NCI-H446 treated with DMSO at 0.1 percent for 48 hours (cell line): Measurements from ENCODE around the gene WIPI1.

Experiments
- DNase-seq: peaks from one replicate; lab custom pipeline; 2025; lab: John Stamatoyannopoulos, UW

WIPI1 gene, protein sequence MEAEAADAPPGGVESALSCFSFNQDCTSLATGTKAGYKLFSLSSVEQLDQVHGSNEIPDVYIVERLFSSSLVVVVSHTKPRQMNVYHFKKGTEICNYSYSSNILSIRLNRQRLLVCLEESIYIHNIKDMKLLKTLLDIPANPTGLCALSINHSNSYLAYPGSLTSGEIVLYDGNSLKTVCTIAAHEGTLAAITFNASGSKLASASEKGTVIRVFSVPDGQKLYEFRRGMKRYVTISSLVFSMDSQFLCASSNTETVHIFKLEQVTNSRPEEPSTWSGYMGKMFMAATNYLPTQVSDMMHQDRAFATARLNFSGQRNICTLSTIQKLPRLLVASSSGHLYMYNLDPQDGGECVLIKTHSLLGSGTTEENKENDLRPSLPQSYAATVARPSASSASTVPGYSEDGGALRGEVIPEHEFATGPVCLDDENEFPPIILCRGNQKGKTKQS

DNA sequence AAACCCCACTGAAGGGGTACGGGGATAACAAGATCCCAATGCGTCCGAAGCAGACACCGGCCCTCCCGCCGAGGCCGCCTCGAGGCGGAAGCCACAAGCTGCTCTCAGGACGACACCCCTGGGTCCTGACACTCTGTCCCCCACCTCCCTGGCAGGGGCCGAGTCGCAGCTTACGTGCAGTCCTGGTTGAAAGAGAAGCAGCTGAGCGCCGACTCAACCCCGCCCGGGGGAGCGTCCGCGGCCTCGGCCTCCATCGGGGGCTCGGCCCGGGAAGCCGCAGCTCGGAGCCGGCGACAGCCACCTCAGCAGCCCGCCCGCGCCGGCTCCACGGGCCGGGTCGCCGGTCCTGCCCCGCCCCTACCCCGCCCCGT, at the start of gene WIPI1:
WIPI1 (minus strand) TSS at position 329 of the 371 bp plus-strand sequence; CDS start at position 254, 75 bp downstream.
- no peak for DNase-seq

GRCh38 chr17:68505951-68506350, 48.7 kb upstream of the WIPI1 start:
- no peak for DNase-seq

DNA sequence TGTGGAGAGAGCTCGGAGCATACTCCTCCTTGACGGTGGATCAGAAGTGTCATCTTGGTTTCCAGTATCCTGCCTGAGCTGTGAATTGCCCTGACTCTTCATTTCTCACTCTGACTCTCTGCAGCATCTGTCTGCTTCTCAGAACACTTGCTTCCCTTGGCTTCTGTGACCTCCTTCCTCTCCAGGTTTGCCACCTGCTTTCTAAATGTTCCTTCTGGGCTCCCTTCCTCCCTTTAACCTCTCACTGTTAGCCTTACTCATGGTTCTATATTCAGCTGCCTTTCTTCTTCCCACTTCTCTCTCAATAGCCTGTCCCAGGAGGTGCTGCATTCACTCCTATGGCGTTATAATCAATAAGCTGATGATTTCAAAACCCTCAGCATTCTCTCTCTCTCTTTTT, 43.8 kb upstream of the WIPI1 start:
- no peak for DNase-seq

- DNase-seq = no peak
Observed at GRCh38 chr17:68499587-68499986, 42.3 kb upstream of the WIPI1 start.

DNA sequence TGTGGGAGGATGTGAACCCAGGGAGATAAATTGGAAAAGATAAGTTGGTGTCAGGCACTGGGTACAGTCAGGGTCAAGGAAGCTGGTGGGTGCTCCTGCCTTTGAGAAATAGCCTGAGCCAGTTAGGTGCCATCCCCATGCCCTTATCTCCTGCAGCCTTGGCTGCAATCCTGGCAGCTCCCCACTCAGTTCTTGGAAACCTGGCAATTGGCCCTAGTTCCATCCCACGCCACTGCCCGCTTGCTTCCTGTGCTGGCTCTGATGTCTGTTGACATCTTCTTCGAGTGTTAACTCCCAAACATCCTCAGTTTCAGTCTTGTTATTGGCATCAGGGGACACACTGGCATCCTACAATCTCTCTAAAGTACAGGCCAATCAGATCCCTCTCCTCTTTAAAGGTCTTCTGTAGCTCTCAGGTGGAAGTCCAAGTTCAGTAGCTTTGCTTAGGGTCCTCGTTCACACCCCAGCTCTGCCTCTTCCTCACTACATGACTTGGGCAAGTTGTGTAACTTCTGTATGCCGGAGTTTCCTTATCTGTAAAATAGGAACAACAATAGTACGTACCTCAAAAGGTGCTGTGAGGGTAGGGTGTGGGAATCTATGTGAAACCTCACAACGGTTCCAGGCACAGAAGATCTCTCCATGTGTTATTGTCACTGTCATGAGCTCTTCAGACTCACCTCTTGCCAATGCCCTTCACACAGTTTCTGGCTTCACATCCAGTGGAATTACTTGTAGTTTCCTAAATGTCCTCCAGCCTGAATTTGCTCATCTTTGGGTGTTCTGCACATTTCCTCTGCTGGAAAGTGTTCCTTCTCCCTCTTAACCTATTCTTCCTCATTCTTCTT, 41.4 kb upstream of the WIPI1 start:
- no peak for DNase-seq

DNA sequence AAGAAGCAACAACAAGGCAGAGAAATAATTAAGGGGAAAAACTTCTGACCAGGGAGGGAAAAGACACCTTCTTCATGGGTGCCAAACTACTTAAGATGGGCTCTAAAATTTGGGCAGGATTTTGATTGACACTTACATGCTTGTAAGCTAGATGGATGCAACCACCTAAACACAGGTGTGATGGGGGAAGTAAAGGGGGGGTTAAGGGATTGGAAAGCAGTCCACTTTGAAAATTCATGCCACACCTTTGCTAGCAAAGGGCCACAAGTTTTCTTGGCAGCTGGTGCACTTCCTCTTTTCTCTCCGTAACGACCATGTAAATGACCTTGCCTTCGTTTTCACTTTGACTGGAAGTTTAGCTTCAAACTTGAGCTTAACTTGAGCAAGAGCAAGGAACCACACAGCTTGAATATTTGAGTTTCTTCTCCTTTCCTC, 40.6 kb upstream of the WIPI1 start:
- DNase-seq = no peak

GRCh38 chr17:68495081-68495480, 37.8 kb upstream of the WIPI1 start:
- no peak for DNase-seq

DNA sequence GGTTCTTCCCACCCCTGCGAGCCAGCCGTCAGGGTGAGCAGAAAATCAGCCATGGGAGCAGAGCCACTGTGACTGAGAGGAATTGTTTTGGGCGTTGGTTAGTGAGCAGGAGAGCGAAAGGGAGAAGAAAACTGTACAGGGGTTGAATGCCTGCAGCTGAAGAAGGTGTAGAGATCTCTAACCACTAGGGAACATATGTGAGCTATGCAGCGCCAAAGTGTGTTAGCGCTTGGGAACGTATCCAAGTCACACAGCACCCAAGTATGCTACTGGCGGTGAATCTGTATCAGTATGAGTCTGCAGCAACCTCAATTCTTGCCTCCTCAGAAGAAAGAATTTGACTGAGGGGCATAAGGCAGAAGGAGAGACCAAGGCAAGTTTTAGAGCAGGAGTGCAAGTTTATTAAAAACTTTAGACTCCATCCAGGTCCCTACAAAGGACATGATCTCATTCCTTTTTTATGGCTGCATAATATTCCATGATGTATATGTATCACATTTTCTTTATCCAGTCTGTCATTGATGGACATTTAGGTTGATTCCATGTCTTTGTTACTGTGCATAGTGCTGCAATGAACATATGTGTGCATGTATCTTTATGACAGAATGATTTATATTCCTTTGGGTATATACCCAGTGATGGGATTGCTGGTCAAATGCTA, 35.2 kb upstream of the WIPI1 start:
- DNase-seq = peak; percentile 19

DNA sequence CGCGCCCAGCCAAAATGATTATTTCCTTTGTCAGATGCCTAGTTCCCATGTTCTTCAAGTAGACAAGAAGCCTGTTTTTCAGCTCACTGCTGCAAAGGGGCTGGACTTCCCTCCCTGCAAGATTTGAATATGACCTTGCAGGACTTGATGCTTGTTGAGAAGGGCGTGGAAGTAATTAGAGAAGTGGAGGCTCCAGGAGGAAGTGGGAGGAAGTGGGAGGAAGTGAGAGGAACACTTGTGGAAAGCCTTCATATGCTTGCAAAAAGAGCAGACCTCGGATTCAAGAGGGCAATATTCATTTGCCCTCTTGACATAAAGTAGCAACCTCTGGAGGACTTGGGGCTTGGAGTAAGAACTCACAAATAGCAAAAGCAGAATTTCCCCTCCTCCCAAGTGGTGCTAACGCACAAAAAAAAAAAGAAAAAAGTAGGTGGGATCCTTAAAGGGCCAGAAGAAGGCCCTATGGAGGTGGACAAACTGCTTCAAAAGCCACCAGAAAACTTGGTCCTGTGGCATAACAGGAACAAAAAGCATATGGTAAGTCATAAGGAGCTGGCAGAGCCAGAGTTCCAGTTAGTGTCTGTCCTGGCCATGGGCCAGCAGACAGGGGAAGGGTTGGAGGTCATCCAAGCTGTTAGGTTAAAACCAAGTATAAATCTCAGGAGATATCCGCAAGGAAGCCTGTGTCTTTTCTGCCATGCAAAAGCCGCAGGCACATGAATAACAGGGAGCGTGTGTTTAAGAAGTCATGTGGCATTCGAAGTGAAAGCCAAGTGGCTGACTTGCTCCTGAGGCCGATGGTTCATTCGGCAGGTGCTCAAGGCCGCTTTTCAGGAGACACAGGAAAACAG, 34.3 kb upstream of the WIPI1 start:
- peak; percentile 56 for DNase-seq

DNA sequence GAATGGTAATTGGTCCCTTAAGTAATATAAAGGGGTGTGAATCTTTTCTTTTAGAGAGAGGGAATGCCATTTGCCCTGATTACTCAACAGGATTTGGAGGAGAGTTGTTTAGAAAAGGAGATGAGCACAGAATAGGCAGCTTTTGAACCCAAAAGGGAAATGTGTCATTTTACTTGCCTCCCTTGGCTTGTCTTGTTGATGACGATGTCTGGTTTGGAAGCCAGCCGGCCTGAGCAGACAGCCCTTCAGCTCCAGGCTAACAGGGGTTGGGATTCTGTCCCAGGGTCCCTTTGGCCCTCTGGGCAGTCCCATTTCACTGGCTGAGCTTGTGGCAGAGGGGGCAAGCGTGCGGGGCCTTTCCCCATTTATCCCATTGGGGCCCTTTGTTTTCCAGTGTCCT, 32.6 kb upstream of the WIPI1 start:
- DNase-seq = no peak

DNA sequence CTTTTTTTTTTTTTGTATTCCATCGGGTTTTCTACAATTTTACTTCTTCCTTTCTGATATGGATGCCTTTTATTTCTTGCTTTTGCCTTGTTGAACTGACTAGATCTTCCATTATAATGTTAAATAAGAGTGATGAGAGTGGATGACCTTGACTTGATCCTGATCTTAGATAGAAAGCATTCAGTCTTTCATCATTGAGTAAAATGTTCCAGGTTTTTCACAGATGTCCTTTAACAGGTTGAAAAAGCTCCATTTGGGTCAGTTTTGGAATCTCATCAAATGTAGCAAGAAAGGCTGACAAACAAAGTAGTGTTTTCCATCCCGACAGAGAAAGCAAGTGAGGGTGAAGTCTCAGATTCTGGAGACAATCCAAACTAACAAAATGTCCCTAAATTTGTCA, 27.2 kb upstream of the WIPI1 start:
- DNase-seq = no peak

DNA sequence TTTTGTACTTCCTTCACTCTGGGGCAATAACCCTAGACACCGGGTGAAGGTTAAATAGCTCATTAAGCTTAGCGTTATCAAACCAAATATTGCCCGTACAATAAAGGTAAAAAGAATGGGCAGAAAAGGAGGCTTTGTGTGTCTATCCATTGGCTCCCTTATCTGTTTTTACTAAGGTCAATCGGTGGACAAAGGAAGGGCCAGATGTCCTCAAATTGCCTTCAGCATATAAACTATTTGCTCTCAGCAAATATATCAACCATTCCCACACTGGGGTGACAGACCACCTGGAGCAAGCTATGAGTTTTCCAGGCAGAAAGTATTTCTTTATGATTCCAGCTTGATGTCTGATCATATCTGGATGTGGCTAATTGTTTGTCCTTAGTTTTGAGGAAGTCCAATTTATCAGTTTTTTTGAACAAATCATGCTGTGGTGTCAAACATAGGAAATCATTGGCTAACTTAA, 25.3 kb upstream of the WIPI1 start:
- DNase-seq = no peak

DNA sequence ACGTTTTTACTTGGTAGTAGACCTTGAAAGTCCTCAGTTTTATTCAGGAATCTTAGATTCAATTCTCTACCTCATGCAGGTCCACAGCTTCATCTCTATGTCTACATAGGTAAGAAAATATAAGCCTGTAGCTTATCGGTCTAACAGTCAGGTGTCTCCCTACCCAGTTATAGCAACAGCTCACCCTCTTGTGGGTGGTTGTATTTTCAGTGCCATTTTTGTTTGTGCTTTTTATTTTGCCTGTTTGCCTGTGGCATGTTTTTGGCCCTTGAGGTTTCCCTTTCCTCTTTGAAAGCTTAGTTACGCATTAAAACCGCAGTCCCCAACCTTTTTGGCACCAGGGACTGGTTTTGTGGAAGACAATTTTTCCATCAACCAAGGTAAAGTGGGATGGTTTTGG, 23.6 kb upstream of the WIPI1 start:
- DNase-seq = no peak

DNA sequence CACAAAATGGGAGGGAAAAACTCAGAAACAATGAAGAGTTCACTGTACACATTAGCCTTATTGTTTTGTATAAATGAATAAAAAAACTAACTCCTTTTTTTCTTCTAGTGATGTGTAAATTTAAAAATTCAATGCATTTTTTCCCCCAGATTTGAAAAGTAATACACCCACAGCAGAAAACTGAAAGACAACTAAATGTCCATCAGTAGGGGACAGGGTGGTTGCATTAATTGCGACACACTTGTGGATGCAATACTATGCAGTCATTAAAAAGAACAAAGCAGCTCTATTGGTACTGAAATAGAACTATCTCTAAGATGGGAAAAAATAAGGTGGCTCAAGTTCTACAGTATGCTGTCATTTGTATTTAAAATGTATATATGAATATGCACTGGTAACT, 13.7 kb upstream of the WIPI1 start:
- no peak for DNase-seq

DNA sequence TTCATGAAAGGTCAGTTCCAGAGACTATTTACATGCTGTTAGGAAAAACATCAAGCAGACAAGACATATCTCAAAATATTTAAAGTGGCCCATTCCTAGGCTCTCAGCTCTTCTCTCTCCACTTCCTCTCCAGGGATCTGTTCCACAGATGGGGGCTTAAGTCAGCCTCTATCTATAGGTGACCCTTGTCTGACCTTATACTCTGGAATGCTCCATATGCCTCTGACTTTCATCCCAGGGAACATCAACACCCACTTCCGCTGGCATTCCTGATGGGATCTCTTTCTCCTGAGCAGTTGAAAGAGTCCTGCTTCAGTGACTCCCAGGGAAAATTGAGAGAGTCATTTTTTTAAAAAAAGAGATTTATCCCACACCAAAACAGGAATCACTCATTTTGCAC, 11.5 kb upstream of the WIPI1 start:
- DNase-seq = no peak

DNA sequence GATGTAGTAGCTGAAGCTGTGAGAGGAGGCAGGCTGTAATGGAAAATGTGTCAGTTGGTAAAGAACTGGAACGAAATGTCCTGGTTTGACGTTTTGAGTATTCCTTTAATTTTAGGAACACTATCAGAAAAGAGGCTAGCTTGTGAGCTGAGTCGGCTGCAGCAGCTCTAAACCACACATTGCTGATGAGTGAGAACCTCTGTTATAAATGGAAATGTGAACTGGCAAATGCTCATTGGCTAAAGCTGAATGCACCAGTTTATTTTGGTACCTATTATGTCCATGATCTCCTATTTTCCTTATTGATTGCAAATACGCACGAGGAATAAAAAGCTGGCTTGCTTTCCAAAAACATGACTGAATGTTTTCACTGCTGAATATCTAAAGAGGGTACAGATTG, 11.0 kb upstream of the WIPI1 start:
- DNase-seq = no peak

GRCh38 chr17:68463211-68464019, 6.1 kb upstream of the WIPI1 start:
- no peak for DNase-seq

GRCh38 chr17:68462381-68463210, 5.3 kb upstream of the WIPI1 start:
- DNase-seq = peak; percentile 45

DNA sequence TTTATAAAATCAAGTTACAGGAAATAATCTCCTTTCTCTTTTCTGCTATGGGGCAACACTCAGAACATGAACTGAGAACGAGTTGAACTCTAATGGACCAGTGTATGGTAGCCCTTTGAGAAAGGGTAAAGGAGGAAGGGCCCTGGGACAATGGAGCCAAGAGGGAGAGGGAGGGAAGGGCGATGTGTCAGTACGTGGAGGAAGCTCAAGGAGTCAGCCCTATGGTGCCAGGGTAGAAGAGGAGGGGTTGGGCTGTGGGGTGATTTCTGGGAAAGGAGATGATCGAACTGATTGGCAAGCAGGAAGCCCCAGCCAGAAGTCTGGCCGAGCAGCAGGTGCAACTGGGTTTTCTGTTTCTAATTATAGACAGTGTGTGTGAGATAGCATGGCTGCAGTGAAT, 4.3 kb upstream of the WIPI1 start:
- DNase-seq = no peak

DNA sequence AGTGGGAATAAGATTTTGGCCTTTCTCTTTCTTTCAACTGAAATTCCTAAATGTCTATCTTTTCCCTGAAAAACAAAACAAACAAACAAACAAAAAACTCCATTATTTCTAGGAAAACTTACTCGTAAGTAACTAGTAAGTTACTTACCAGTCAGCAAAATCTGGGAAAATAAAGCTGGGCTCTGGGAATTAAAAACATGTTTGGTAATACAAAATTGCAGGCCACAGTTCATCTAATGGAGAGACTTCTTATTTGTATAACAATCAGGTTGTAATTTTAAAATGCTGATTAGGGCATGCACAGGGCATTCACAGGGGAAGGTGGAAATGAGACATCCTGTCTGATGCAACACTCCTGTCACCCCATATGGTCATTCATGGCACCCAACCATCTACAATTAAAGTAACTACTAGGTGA, 3.8 kb upstream of the WIPI1 start:
- no peak for DNase-seq
